HG02938 (cell line): ENCODE data around the gene F2RL3.
"Not testable (repeated sequence)": the region's sequence is repeated elsewhere in the genome, so short reads cannot be mapped to it uniquely, and the experiment has no call there.

Experiments
- ATAC-seq: cut with Tn5 transposase; IDR thresholded peaks from one replicate; pipeline ENCODE4 v1.9.1; 2021; ENCODE audit warnings: mild to moderate bottlenecking, moderate library complexity; ENCODE audit not compliant: unreplicated experiment

F2RL3 gene

GRCh38 chr19:16874250-16874977 lies 14.4 kb upstream of the F2RL3 start:
- no peak for ATAC-seq

- ATAC-seq: not testable (repeated sequence)
Measured at GRCh38 chr19:16874978-16875299, 13.9 kb upstream of the F2RL3 start.

DNA sequence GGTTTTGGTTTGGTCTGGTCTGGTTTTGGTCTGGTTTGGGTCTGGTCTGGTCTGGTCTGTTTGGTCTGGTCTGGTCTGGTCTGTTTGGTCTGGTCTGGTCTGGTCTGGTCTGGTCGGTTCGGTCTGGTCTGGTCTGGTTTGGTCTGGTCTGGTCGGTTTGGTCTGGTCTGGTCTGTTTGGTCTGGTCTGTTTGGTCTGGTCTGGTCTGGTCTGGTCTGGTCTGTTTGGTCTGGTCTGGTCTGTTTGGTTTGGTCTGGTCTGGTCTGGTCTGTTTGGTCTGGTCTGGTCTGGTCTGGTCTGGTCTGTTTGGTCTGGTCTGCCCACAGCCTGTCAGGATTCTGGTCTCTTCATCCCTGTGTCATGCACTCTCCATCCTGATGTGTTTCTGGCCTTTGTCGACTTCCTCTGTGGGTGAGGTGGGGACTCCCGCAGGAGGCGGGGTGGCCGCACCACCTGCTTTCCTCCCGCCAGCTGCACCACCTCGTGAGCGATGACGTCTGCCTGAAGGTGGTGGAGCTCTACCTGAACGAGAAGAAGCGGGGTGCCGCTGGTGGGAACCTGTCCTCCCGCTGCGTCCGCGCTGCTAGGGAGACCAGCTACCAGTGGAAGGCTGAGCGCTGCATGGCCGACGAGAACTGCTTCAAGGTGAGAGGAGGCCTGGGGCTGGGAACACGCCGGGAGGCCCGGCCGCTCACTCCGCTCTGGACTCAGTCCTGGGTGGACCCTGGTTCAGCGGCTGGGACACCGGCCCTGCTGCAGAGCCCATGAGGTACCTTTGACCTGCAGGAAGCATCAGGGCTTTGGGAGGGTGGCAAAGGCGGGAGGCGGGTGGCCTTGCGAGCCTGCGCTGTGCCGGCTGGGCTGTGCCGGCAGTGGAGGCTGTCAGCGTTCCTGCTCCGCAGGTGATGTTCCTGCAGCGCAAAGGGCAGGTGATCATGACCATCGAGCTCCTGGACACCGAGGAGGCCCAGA lies 12.9 kb upstream of the F2RL3 start:
- ATAC-seq: no peak

DNA sequence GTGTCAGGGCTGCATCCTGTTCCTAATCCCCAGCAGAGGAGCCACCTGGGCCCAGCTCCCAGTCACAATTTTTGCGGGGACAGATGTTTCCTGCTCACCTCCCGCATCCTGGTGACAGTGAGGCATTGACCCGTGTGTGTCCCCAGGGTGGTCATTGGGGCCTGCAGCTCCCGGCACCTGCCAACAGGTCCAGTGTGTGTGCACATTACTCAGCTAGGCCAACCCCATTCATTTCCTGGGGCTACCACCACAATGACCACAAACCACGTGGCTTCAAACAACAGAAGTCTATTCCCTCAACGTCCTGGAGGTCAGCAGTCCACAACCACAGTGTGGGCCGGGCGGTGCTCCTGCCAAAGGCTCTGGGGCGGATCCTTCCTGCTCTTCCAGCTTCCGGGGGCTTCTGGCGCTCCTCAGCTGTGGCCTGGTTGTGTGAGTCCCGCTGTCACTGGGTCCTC lies 11.9 kb upstream of the F2RL3 start:
- ATAC-seq: no peak

DNA sequence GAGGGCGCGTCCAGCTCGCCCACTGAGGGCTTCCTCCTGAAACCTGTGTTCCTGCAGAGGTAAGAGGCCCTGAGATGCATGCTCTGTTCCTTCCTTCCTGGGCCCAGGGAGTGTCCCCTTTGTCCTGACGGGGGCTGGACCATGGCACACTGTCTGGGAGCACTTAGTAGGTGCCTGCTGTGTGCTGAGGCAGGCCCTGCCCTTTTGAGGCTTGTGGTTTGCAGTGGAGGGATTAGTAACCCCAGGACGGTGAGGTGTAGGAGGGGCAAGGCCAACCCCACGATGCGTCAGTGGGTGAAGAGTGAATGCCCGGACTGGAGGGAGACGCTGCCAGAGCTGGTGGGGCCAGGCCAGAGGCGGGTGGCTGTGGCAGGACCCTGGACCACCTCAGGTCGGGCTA lies 11.2 kb upstream of the F2RL3 start:
- no peak for ATAC-seq

DNA sequence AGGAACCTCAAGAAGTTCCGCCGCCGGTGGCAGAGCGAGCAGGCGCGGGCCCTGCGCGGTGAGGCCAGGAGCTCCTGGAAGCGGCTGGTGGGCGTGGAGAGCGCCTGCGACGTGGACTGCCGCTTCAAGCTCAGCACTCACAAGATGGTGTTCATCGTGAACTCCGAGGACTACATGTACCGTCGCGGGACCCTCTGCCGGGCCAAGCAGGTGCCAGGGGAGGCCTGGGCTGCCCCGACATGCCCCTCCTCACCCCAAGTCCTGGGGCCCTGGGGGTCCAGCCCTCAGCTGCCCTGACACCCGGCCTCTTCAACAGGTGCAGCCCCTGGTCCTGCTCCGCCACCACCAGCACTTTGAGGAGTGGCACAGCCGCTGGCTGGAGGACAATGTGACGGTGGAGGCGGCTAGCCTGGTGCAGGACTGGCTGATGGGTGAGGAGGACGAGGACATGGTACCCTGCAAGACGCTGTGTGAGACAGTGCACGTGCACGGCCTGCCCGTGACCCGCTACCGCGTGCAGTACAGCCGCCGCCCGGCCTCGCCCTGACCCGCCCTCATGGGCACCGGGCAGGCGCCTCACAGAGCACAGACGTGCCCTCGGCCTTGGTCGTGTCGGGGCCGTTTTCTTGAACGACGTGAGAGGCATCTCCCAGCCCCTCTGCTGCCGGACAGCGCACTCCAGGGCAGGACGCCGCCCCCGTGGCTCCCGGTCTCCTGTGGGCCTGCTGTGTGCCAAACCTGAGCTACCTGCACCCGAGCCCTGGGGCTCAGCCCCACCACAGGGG lies 10.4 kb upstream of the F2RL3 start:
- no peak for ATAC-seq

DNA sequence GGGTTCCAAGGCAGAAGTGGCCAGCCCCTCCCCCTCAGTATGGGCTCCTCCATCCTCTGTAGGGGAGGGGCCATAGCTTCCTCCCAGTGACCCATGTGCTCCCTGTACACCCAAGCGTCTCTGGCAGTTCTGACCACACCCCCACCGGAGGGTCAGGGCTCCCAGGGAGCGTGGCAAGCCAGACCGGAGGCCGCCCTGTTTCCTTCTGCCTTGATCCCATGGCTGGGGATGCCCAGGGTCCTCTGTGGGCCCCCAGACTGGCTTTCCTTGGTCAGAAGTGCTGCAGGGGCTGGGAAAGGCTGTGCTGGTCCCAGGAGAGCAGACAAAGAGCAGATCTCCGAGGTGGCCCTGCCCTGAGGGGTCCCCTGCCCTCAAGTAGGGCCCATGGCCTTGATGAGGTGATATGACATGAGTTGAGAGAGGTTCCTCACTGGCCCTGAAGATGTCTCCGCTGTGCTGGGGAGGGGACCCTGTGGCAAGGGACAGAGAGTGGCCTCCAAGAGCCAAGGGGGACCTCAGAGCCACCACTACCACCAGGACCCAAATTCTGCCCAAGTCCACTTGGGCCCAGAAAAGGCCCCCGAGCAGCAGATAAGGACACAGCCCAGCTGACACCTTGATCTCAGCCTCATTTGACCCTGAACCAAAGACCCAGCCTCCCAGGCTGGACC lies 7.8 kb upstream of the F2RL3 start:
- no peak for ATAC-seq

DNA sequence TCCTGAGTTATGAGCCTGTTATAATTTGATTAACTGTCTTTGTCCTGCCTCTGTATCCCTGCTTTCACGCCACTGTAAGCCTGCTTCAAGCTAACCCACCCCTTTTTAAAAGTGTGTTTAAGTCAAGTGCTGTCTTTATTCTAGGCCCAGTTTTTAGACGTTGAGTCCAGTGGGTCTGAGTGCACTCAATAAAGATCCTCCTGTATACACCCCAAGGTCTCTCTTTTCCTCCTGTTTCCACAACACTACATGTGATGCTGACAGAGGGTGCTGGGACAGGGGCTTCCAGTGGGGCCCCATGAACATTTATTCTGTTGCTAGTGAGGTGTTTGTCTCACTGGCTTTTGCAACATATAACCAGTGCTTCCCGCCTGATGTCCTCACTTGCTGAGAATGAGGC lies 6.7 kb upstream of the F2RL3 start:
- no peak for ATAC-seq

GRCh38 chr19:16883522-16883921 lies 5.3 kb upstream of the F2RL3 start:
- no peak for ATAC-seq

- no peak for ATAC-seq
Measured at GRCh38 chr19:16885166-16885565, 3.6 kb upstream of the F2RL3 start.

- ATAC-seq: no peak
Measured at GRCh38 chr19:16886305-16886880, 2.4 kb upstream of the F2RL3 start.

DNA sequence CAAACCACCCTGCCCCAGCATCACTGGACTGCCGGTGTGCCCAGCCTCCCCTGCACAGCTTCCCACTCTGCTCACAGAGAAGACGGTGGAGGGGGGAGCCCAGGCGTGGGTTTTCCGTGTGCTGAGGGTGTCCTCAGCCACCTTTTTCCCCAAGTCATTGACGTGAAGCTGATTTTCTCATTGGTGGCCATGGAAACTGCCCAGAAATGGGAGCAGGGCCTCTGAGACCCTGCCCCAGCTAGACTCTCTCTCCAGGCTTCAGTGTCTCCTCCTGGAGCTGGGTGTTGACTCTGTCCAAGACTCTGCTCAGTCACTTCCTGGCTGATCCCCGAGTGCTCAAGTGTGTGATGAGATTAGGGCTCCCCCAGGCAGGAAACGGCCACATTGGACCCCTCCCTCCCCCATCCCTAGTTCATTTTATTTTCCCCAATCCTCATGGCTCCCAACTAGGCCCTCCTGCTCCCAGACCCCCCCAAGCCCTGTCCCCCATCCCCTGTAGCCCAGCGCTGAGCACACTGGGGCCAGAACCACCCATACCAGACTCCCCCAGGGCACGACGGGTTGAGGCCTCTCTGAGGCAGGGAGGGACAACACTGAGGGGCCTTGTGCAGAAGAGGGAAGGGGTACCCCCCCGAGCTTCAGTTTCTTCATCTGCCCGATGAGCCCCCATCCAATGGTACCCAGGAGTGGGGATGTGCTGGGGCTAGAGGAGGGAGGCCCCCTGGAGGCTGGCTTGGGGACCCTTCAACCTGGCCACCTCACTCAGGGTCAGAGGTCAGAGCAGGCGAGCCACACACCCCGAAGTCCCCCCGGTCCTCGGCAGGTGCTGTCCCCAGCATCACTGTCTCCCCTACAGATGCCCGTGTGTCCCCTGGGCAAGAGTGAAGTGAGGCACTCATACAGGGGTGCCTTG lies 1.2 kb upstream of the F2RL3 start:
- no peak for ATAC-seq

DNA sequence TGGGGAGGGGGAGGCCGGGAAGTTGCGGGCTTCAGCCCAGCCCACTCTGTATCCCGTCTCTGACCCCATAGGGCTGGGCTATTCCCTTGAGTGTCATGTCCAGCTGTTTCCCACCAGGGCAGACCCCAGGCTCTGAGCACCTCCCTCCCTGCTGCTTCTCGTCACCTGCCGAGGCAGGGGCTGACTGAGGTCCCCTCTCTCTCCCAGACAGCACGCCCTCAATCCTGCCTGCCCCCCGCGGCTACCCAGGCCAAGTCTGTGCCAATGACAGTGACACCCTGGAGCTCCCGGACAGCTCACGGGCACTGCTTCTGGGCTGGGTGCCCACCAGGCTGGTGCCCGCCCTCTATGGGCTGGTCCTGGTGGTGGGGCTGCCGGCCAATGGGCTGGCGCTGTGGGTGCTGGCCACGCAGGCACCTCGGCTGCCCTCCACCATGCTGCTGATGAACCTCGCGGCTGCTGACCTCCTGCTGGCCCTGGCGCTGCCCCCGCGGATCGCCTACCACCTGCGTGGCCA lies 625 bp downstream of the F2RL3 start:
- no peak for ATAC-seq

DNA sequence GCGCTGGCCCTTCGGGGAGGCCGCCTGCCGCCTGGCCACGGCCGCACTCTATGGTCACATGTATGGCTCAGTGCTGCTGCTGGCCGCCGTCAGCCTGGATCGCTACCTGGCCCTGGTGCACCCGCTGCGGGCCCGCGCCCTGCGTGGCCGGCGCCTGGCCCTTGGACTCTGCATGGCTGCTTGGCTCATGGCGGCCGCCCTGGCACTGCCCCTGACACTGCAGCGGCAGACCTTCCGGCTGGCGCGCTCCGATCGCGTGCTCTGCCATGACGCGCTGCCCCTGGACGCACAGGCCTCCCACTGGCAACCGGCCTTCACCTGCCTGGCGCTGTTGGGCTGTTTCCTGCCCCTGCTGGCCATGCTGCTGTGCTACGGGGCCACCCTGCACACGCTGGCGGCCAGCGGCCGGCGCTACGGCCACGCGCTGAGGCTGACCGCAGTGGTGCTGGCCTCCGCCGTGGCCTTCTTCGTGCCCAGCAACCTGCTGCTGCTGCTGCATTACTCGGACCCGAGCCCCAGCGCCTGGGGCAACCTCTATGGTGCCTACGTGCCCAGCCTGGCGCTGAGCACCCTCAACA lies 1.2 kb downstream of the F2RL3 start:
- ATAC-seq: no peak

- no peak for ATAC-seq
Measured at GRCh38 chr19:16890461-16891184, 1.8 kb downstream of the F2RL3 start.

DNA sequence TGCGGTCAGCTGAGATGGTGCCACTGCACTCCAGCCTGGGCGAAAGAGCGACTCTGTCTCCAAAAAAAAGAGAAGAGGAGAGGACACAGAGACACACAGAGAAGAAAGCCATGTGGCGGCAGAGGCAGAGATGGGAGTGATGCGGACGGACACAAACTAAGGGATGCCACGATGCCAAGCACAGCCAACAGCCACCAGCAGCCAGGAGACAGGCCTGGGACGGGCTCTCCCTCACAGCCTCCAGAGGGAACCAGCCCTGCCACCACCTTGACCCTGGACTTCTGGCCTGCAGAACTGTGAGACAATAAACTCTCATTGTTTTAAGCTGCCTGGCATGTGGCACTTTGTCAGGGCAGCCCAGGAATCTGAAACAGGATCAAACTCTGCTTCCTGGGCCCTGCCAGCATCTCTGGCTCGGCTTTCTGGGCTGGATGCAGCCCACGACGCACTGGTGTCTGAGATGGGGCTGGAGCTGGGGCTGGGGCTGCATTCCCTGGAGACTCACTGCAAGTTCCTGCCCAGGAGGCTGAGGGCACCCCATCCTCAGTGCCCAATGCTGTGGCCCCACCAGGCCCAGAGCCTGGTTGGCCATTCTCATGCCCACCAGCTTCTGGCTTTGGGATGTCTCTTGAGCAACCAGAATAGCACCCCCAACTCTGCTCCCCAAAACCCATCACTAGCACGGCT lies 3.0 kb downstream of the F2RL3 start:
- ATAC-seq: no peak

DNA sequence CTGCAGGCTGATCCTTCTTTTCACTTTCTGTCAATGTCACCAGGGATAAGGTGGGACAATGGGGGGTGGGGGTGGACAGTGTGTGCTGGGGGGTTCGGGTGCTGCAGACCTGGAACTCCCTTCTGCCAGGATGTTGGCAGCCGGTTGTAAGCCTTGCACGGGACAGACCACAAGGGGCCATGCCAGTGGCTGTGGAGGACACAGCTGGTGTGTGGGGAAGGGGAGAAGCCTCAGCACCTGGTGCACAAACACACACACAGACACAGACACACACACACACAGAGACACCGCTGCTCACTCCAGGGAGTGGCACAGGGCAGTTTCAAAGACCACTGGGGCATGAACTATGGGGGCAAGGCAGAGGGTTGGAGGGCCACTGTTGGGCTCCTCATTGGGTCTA lies 3.6 kb downstream of the F2RL3 start:
- ATAC-seq: no peak
